H1 (cell line): ENCODE measurements around the gene MSI2. TPM values are rescaled to one million over a fixed set of nuclear protein-coding genes. Genes with fewer than 3 reads are reported as not detected.
A peak's percentile ranks its signal among the peaks of the same experiment; 100 is the strongest.

ENCODE experiments used
- CHD2 ChIP-seq: IDR thresholded peaks from 2 replicates; pipeline ENCODE4 v1.6.1; 2012; ENCODE audit warnings: low read length, improper control_type of control experiment
- FOSL1 ChIP-seq: IDR thresholded peaks from 2 replicates; pipeline ENCODE4 v1.6.1; 2011; ENCODE audit warnings: mild to moderate bottlenecking, low read depth, low read length, moderate library complexity; ENCODE audit not compliant: insufficient read depth
- GABPA ChIP-seq: IDR thresholded peaks from 2 replicates; pipeline ENCODE4 v1.6.1; 2011; ENCODE audit warnings: mild to moderate bottlenecking, low read length, moderate library complexity, borderline replicate concordance; ENCODE audit not compliant: insufficient read depth
- GTF2F1 ChIP-seq: IDR thresholded peaks from 2 replicates; pipeline ENCODE4 v1.6.1; 2012; ENCODE audit warnings: low read depth, low read length, improper control_type of control experiment, borderline replicate concordance
- HDAC6 ChIP-seq: IDR thresholded peaks from one replicate; pipeline ENCODE4 v1.7.1; 2012; ENCODE audit warnings: low read depth, mild to moderate bottlenecking, inconsistent platforms, low read length, moderate library complexity
- KDM1A ChIP-seq: fragments of 200-600, 300-600 bp; sonication (generic); IDR thresholded peaks from 2 replicates; pipeline ENCODE4 v1.7.1; 2016; ENCODE audit warnings: mild to moderate bottlenecking, low read length, borderline replicate concordance
- NANOG ChIP-seq: IDR thresholded peaks from 2 replicates; pipeline ENCODE4 v1.6.1; 2011; ENCODE audit warnings: low read length, low read depth, mild to moderate bottlenecking, inconsistent platforms; ENCODE audit not compliant: insufficient read depth, poor library complexity, severe bottlenecking
- PHF8 ChIP-seq: fragments of 200-600 bp; sonication (generic); conservative IDR thresholded peaks from 2 replicates; pipeline ENCODE4 v1.7.1; 2012; ENCODE audit warnings: low read depth, mild to moderate bottlenecking, inconsistent platforms, low read length, moderate library complexity
- POLR2A ChIP-seq, 2 experiments: IDR thresholded peaks; 1 replicate in 1 of 2; 2 replicates in 1 of 2; pipeline ENCODE4 v1.6.1; 2011; ENCODE audit warnings: low read depth in 2 of 2, low read length in 2 of 2, mild to moderate bottlenecking in 2 of 2; ENCODE audit errors: control extremely low read depth in 1 of 2
- POLR2AphosphoS5 ChIP-seq: IDR thresholded peaks from 2 replicates; pipeline ENCODE4 v1.6.1; 2011; ENCODE audit warnings: low read depth, low read length
- RAD21 ChIP-seq, 2 experiments: IDR thresholded peaks in 1 of 2; conservative IDR thresholded peaks in 1 of 2; 2 replicates each; pipeline ENCODE4 v1.6.1; 2011; ENCODE audit warnings: low read depth in 2 of 2, low read length in 2 of 2, improper control_type of control experiment in 1 of 2, inconsistent platforms in 1 of 2, mild to moderate bottlenecking in 1 of 2, moderate library complexity in 1 of 2
- RNF2 ChIP-seq: fragments of 200-900, 300-1000 bp; sonication (generic); IDR thresholded peaks from 2 replicates; pipeline ENCODE4 v1.7.1; 2016; ENCODE audit warnings: borderline replicate concordance, low read depth, mild to moderate bottlenecking, antibody characterized with exemption, low read length; ENCODE audit not compliant: poor library complexity, severe bottlenecking; ENCODE audit errors: missing control alignments
- SIX5 ChIP-seq: IDR thresholded peaks from 2 replicates; pipeline ENCODE4 v1.6.1; 2011; ENCODE audit warnings: mild to moderate bottlenecking, low read depth, low read length
- TAF1 ChIP-seq: IDR thresholded peaks from 2 replicates; pipeline ENCODE4 v1.6.1; 2011; ENCODE audit warnings: mild to moderate bottlenecking, low read depth, low read length
- ZNF274 ChIP-seq: IDR thresholded peaks from 2 replicates; pipeline ENCODE4 v1.7.0; 2012; ENCODE audit warnings: low read length, borderline replicate concordance; ENCODE audit errors: extremely low read depth
- polyA plus RNA-seq, 7 experiments: library from polyadenylated mRNA; depleted of rRNA in 3 of 7; stranded (reverse) in 5 of 7; unstranded in 2 of 7; fragments of >200 nt in 5 of 7; fragments of 200-250 nt in 2 of 7; gene quantifications; 1 replicate in 5 of 7; 2 replicates in 1 of 7; 4 replicates in 1 of 7; pipeline versions ENCODE4 v1.2.1 to v1.2.3, GENCODE V29; 2011 to 2013; ENCODE audit warnings: missing spikeins in 2 of 7, mixed read lengths in 2 of 7
- total RNA-seq: library from RNA; stranded (reverse); fragmentation: NEBNext Ultra II Directional; extraction: Animal tissue kit (Norgen Biotek cat#: 25700); gene quantifications from 2 replicates; pipeline ENCODE4 v1.2.1, GENCODE V29; 2021
- TF ChIP-seq, protein P1 (sequence below): IDR thresholded peaks from 2 replicates; pipeline ENCODE4 v1.6.1; 2012; ENCODE audit warnings: inconsistent platforms
- TF ChIP-seq, protein P2 (sequence below), 3 experiments: IDR thresholded peaks; 1 replicate in 2 of 3; 2 replicates in 1 of 3; pipeline versions ENCODE4 v1.5.1 to v1.6.1; 2011; ENCODE audit warnings: low read length in 3 of 3, mild to moderate bottlenecking in 3 of 3, inconsistent platforms in 2 of 3, low read depth in 1 of 3, moderate library complexity in 1 of 3; ENCODE audit not compliant: insufficient read depth in 1 of 3; ENCODE audit errors: control extremely low read depth in 1 of 3

The MSI2 gene
- total and polyA plus RNA-seq, 2 of the 8 experiments (the other 6 are each of a cell fraction or from before 2014, with no cell fraction given), result 36.7 to 80.6 TPM

DNA sequence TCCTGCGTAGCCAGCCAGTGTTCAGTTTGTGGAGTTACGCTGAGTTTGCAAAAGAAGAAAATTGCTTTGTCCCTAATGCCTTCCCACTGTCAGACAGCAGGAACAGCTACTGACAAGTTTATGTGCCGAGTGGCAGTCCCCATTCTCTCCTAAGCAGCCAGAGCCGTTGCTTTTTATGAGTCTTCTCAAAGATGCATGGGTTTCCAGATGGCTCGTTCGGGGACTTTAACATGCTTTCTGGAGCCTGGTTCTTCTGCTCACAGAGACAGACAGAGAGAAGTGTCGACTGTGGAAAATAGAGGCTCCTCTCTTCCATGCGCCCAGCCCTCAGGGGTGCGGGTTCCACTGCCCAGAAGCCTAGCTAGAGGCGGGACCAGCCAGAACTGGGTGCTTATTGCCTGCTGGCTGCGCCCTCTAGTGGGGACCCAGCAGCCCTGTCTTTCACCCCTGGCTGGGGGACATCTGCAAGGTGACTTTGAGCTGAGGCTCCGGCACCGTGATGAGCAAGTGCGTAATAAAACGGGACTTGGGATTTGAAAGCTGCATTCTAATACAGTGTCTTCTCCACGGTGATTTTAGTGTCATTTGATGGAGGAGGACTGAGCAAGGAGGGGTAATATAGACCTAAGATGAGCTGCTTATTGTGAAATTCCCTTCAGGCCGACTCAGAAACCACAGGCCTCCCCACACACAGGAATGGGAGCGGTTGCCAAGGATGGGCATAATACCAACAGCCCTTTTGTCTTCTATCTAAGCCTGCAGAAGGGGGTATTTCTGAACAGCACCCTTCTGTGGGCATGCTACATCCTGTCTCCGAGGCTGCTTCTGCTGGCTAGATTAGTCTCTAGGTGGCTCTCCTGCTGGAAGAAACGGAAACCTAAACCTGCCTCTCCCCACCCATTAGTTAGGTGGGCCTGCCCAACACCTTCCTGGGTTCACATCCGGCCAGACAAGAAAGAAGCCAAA is 415.6 kb downstream of the MSI2 start (continued):
- no peak for TF ChIP-seq SIX5
- TF ChIP-seq NANOG, result peak; percentile 19
- TF ChIP-seq RAD21 (IDR thresholded peaks at IDR 0.05 in 1 of 2, conservative IDR thresholded peaks at IDR 0.05 in 1 of 2; ENCODE audit: low read depth in 2 of 2, low read length in 2 of 2), result peak; percentile 93 to 97
- TF ChIP-seq POLR2AphosphoS5, result no peak
- TF ChIP-seq GTF2F1, result no peak
- TF ChIP-seq TAF1, result no peak
- TF ChIP-seq, protein P1, sequence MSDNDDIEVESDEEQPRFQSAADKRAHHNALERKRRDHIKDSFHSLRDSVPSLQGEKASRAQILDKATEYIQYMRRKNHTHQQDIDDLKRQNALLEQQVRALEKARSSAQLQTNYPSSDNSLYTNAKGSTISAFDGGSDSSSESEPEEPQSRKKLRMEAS, result peak; percentile 24; the same call in 1 of the 2 replicates
- no peak for TF ChIP-seq POLR2A (IDR thresholded peaks at IDR 0.05; ENCODE audit: control extremely low read depth in 1 of 2, low read depth in 2 of 2, low read length in 2 of 2)
- TF ChIP-seq GABPA, result peak; percentile 63; the same call in 1 of the 2 replicates
- TF ChIP-seq CHD2, result no peak
- TF ChIP-seq FOSL1, result no peak
- TF ChIP-seq, protein P2, sequence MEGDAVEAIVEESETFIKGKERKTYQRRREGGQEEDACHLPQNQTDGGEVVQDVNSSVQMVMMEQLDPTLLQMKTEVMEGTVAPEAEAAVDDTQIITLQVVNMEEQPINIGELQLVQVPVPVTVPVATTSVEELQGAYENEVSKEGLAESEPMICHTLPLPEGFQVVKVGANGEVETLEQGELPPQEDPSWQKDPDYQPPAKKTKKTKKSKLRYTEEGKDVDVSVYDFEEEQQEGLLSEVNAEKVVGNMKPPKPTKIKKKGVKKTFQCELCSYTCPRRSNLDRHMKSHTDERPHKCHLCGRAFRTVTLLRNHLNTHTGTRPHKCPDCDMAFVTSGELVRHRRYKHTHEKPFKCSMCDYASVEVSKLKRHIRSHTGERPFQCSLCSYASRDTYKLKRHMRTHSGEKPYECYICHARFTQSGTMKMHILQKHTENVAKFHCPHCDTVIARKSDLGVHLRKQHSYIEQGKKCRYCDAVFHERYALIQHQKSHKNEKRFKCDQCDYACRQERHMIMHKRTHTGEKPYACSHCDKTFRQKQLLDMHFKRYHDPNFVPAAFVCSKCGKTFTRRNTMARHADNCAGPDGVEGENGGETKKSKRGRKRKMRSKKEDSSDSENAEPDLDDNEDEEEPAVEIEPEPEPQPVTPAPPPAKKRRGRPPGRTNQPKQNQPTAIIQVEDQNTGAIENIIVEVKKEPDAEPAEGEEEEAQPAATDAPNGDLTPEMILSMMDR (IDR thresholded peaks at IDR 0.05; ENCODE audit: control extremely low read depth in 1 of 3, insufficient read depth in 1 of 3, low read depth in 1 of 3, low read length in 3 of 3), result peak; percentile 97 to 99 (median 98)
- TF ChIP-seq HDAC6, result no peak
- TF ChIP-seq PHF8, result no peak
- TF ChIP-seq KDM1A, result no peak
- TF ChIP-seq RNF2, result no peak
- no peak for TF ChIP-seq ZNF274
